Astrocyte (in vitro differentiated cells and primary cell): ENCODE data around the gene TSPEAR. TPM values are rescaled to one million over a fixed set of nuclear protein-coding genes. Genes with fewer than 3 reads are reported as not detected.

Experiments used
- DNase-seq: peaks from one replicate; pipeline ENCODE4 v3.0.0-alpha.2; 2010; ENCODE audit warnings: low read depth
- FAIRE-seq: peaks from 2 replicates; lab custom pipeline; 2011; peaks lifted over from hg19 to GRCh38; lab: Jason Lieb, UNC
- H2AFZ ChIP-seq: 2 replicates; pipeline ENCODE4 v1.6.0; 2012; ENCODE audit warnings: low read depth, low read length, inconsistent platforms
- H3K27ac ChIP-seq: 2 replicates; pipeline ENCODE4 v1.5.1; 2011; ENCODE audit warnings: low read depth, low read length, inconsistent platforms
- H3K27me3 ChIP-seq: 2 replicates; pipeline ENCODE4 v1.6.0; 2011; ENCODE audit warnings: low read length, inconsistent platforms; ENCODE audit not compliant: insufficient read depth
- H3K36me3 ChIP-seq: 2 replicates; pipeline ENCODE4 v1.5.1; 2011; ENCODE audit warnings: low read length, inconsistent platforms; ENCODE audit not compliant: insufficient read depth
- H3K4me1 ChIP-seq: 2 replicates; pipeline ENCODE4 v1.5.1; 2011; ENCODE audit warnings: low read length, inconsistent platforms; ENCODE audit not compliant: insufficient read depth
- H3K4me2 ChIP-seq: 2 replicates; pipeline ENCODE4 v1.6.0; 2012; ENCODE audit warnings: low read length, inconsistent platforms
- H3K4me3 ChIP-seq: 2 replicates; pipeline ENCODE4 v1.5.1; 2011; ENCODE audit warnings: low read depth, mild to moderate bottlenecking, low read length, inconsistent platforms; ENCODE audit not compliant: insufficient read depth
- H3K79me2 ChIP-seq: 2 replicates; pipeline ENCODE4 v1.6.0; 2012; ENCODE audit warnings: mild to moderate bottlenecking, low read length, inconsistent platforms; ENCODE audit not compliant: insufficient read depth
- H3K9ac ChIP-seq: 2 replicates; pipeline ENCODE4 v1.6.0; 2012; ENCODE audit warnings: mild to moderate bottlenecking, low read length, inconsistent platforms
- H3K9me3 ChIP-seq: 2 replicates; pipeline ENCODE4 v1.5.1; 2012; ENCODE audit warnings: low read depth, mild to moderate bottlenecking, low read length, inconsistent platforms; ENCODE audit not compliant: insufficient read depth
- H4K20me1 ChIP-seq: 2 replicates; pipeline ENCODE4 v1.6.0; 2012; ENCODE audit warnings: low read length, inconsistent platforms; ENCODE audit not compliant: insufficient read depth
- H3K27ac Mint-ChIP-seq: one replicate; pipeline ENCODE4 v1.8.0; 2021; ENCODE audit warnings: mild to moderate bottlenecking, mixed read lengths; ENCODE audit not compliant: unreplicated experiment
- H3K27me3 Mint-ChIP-seq: one replicate; pipeline ENCODE4 v1.8.0; 2021; ENCODE audit warnings: low read depth, mixed read lengths; ENCODE audit not compliant: unreplicated experiment
- H3K36me3 Mint-ChIP-seq: one replicate; pipeline ENCODE4 v1.8.0; 2021; ENCODE audit warnings: low read depth, mixed read lengths; ENCODE audit not compliant: unreplicated experiment
- H3K4me1 Mint-ChIP-seq: one replicate; pipeline ENCODE4 v1.8.0; 2021; ENCODE audit warnings: low read depth, mixed read lengths; ENCODE audit not compliant: unreplicated experiment
- H3K4me3 Mint-ChIP-seq: one replicate; pipeline ENCODE4 v1.8.0; 2021; ENCODE audit warnings: mild to moderate bottlenecking, moderate library complexity, mixed read lengths; ENCODE audit not compliant: unreplicated experiment
- H3K9me3 Mint-ChIP-seq: one replicate; pipeline ENCODE4 v1.8.0; 2021; ENCODE audit warnings: mild to moderate bottlenecking, mixed read lengths; ENCODE audit not compliant: unreplicated experiment
- CTCF ChIP-seq: IDR thresholded peaks from 2 replicates; pipeline ENCODE4 v1.5.1; 2011; ENCODE audit warnings: low read depth, mild to moderate bottlenecking, inconsistent platforms, low read length, moderate library complexity; ENCODE audit not compliant: insufficient read depth
- EZH2 ChIP-seq: IDR thresholded peaks from 2 replicates; pipeline ENCODE4 v1.6.1; 2012; ENCODE audit warnings: mild to moderate bottlenecking, low read length, inconsistent platforms; ENCODE audit not compliant: insufficient read depth
- total RNA-seq: library from RNA; stranded (reverse); gene quantifications from 2 replicates; pipeline ENCODE4 v1.2.1, GENCODE V29; 2021

The TSPEAR gene
- total RNA-seq, 1 donor from 2014 or later, result not detected

- H3K79me2 ChIP-seq, result no peaks in the 10 kb centered on the region
- H3K9me3 ChIP-seq, result peaks cover 8% of the 10 kb centered on the region
- H2AFZ ChIP-seq, result no peak overlapping the region
- Mint-ChIP-seq H3K36me3 (no peaks in the 10 kb centered on the region), H3K4me1 (no peaks in the 10 kb centered on the region), H3K9me3 (peaks cover 30% of the 10 kb centered on the region), H3K4me3 (no peak overlapping the region), H3K27me3 (peaks cover 4% of the 10 kb centered on the region), H3K27ac (no peak overlapping the region)
- FAIRE-seq, result no peak
- no peak overlapping the region for H3K4me2 ChIP-seq
- no peak for DNase-seq
- no peaks in the 10 kb centered on the region for H3K36me3 ChIP-seq
- H3K27me3 ChIP-seq, result no peaks in the 10 kb centered on the region
- no peaks in the 10 kb centered on the region for H4K20me1 ChIP-seq
- H3K4me3 ChIP-seq, result no peak overlapping the region
- no peak for TF ChIP-seq CTCF
- no peak for TF ChIP-seq EZH2
- H3K27ac ChIP-seq, result no peak overlapping the region
- H3K9ac ChIP-seq, result no peak overlapping the region
- H3K4me1 ChIP-seq, result no peaks in the 10 kb centered on the region
These were observed 85.6 kb downstream of the TSPEAR start for GRCh38 chr21:44625756-44626155.

GRCh38 chr21:44623575-44623974 lies 87.8 kb downstream of the TSPEAR start:
- Histone ChIP-seq H3K4me2 (no peak overlapping the region), H3K27me3 (no peaks in the 10 kb centered on the region), H3K4me3 (no peak overlapping the region), H3K79me2 (no peaks in the 10 kb centered on the region), H3K9me3 (peaks cover 4% of the 10 kb centered on the region), H2AFZ (no peak overlapping the region), H3K4me1 (no peaks in the 10 kb centered on the region), H3K36me3 (no peaks in the 10 kb centered on the region), H4K20me1 (no peaks in the 10 kb centered on the region), H3K27ac (no peak overlapping the region), H3K9ac (no peak overlapping the region)
- FAIRE-seq (no peak), DNase-seq (no peak)
- Mint-ChIP-seq H3K27ac (no peak overlapping the region), H3K27me3 (peaks cover 4% of the 10 kb centered on the region), H3K9me3 (peaks cover 40% of the 10 kb centered on the region), H3K4me3 (no peak overlapping the region), H3K4me1 (no peaks in the 10 kb centered on the region), H3K36me3 (no peaks in the 10 kb centered on the region)
- TF ChIP-seq CTCF, result no peak
- TF ChIP-seq EZH2, result no peak

- H3K9me3 ChIP-seq, result peaks cover 4% of the 10 kb centered on the region
- H3K9ac ChIP-seq, result no peak overlapping the region
- H3K27ac ChIP-seq, result no peak overlapping the region
- H3K4me3 Mint-ChIP-seq, result no peak overlapping the region
- peaks cover 41% of the 10 kb centered on the region for H3K9me3 Mint-ChIP-seq
- H3K4me1 ChIP-seq, result no peaks in the 10 kb centered on the region
- no peaks in the 10 kb centered on the region for H3K4me1 Mint-ChIP-seq
- H3K4me2 ChIP-seq, result no peak overlapping the region
- no peaks in the 10 kb centered on the region for H3K27me3 ChIP-seq
- FAIRE-seq (no peak), DNase-seq (no peak)
- H3K4me3 ChIP-seq, result no peak overlapping the region
- TF ChIP-seq CTCF (no peak), EZH2 (no peak)
- H3K36me3 ChIP-seq, result no peaks in the 10 kb centered on the region
- H3K79me2 ChIP-seq, result no peaks in the 10 kb centered on the region
- H3K27me3 Mint-ChIP-seq, result peaks cover 10% of the 10 kb centered on the region
- no peak overlapping the region for H2AFZ ChIP-seq
- no peaks in the 10 kb centered on the region for H3K36me3 Mint-ChIP-seq
- no peak overlapping the region for H3K27ac Mint-ChIP-seq
- no peaks in the 10 kb centered on the region for H4K20me1 ChIP-seq
These were observed 91.5 kb downstream of the TSPEAR start for GRCh38 chr21:44619886-44620285.
